Inferior parietal cortex (tissue), 1 donor: Measurements from ENCODE around the gene TBCB.
"Not testable (repeated sequence)": the region's sequence is repeated elsewhere in the genome, so short reads cannot be mapped to it uniquely, and the experiment has no call there.

Experiments used
- DNase-seq: peaks from one replicate; pipeline ENCODE4 v3.0.0-alpha.2; 2016; ENCODE audit errors: extremely low spot score

The TBCB gene

DNA sequence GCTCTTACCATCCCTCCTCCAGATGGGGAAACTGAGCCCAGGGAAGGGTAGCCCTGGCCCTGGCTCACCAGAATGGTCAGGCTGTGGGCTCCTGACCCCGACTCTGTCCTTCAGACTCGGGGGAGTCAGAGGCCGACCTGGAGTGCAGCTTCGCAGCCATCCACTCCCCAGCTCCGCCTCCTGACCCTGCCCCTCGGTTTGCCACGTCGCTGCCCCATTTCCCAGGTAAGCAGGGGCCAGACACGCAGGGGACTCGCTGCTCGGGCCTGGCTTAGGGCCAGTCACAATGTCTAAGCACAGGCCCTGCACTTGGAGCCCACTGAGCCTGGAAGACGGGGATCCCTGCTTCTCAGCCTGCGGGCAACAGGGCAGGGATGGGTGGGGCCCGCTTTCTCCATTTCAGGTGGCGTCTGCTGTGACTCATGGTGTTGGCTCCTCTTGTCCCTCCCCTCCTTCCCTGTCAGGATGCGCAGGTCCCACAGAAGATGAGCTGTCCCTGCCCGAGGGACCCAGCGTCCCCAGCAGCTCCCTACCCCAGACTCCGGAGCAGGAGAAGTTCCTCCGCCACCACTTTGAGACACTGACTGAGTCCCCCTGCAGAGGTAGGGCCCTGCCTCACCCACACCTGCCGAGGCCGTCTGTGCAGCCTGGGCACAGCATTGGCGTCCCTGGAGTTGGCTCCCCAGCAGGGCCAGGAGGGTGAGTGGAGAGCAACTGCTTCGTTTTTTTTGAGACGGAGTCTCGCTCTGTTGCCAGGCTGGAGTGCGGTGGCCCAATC lies 13.5 kb upstream of the TBCB start:
- no peak for DNase-seq

DNA sequence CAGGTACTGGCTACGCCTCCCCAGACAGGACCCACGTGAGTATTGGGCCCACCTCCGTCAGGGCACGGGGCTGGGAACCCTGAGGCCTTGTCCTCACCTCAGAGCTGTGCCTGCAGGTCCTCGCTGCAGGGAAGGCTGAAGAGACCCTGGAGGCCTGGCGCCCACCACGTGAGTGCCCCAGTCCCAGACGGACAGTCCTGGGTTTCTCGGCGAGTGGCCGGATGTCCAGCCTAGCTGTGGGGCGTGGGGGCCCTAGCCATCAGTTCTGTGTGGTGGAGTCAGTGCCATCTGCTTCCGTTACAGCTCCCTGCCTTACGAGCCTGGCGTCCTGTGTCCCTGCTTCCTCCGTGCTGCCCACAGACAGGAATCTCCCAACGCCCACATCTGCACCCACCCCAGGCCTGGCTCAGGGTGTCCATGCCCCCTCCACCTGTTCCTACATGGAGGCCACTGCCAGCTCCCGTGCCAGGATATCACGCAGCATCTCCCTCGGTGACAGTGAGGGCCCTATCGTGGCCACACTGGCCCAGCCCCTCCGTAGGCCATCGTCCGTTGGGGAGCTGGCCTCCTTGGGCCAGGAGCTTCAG lies 12.1 kb upstream of the TBCB start:
- no peak for DNase-seq

DNA sequence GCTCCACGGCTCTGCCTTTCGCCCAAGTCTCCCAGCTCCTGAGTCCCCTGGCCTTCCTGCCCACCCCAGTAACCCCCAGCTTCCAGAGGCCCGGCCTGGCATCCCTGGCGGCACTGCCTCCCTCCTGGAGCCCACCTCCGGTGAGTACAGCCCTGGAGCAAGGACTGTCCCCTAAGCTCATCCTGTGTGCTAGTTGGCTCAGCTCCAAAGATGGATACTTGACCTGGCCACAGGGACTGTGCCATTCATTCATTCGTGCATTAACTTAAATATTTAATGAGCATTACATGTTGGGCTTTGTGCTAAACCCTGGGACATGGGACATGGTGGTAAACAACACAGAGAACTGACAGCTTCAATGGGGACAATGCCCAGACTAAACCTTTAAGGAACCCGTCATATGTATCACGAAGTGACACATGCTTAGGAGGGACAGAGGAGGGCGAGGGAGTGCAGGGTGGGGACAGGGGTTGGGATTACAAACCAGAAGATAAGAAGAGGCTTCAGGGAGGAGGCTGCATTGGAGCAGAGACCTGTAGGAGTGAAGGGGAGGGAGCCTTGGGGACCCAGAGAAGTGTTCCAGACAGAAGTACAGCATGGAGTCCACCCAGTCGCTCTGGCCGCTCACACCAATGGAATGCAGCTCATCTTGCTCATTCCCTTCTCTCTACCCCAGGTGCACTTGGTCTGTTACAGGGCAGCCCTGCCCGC lies 11.3 kb upstream of the TBCB start:
- no peak for DNase-seq

DNA sequence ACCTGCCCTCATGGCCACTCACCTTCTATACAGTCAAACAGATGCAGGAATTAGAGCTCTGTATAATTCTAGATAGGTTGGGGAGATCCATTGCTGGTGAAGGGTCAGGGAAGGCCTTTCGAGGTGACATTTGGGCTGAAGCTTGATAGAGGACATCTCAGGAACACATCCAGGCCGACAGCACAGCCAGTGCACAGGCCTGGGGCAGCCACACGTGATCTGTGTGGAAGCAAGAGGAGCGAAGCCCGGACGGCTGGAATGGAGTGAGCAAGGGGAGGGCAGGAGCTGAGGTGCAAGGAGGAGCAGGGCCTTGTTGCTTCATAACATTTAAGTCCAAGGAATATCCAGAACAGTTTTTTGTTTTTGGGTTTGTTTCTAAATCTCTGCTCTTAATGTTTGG lies 8.8 kb upstream of the TBCB start:
- DNase-seq: no peak

DNA sequence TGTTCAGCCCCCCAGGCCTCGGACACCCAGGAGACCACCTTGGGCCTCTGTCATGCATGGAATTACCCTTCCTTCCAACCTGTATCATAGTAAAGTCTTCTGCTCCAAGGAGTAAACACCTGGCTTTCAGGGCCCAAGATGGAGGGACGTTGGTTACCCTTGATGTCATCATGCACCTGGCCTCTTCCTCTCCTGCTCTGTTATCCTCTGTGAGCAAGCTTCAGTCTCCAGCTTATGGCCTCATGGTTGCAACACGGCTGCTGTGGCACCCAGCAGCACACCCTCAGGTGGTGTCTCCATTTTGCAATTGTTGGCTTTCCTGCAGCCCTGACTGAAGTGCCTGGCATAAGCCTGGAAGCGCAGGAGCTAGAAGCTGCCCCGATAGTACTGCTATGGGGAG lies 8.3 kb upstream of the TBCB start:
- DNase-seq: no peak

DNA sequence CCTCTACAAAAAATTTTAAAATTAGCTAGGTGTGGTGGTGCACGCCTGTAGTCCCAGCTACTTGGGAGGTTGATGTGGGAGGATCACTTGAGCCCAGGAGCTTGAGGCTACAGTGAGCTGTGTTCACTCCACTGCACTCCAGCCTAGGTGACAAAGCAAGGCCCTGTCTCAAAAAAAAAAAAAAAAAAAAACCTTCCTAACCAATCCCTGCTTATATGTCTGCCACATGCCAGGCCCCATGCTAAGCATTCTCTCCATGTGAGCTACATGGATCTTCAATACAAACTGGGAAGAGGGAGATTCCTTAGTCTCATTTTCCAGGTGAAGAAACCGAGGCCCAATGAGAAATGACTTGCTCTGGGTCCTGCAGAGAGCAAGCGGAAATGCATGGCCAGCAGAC lies 6.6 kb upstream of the TBCB start:
- DNase-seq: no peak

DNA sequence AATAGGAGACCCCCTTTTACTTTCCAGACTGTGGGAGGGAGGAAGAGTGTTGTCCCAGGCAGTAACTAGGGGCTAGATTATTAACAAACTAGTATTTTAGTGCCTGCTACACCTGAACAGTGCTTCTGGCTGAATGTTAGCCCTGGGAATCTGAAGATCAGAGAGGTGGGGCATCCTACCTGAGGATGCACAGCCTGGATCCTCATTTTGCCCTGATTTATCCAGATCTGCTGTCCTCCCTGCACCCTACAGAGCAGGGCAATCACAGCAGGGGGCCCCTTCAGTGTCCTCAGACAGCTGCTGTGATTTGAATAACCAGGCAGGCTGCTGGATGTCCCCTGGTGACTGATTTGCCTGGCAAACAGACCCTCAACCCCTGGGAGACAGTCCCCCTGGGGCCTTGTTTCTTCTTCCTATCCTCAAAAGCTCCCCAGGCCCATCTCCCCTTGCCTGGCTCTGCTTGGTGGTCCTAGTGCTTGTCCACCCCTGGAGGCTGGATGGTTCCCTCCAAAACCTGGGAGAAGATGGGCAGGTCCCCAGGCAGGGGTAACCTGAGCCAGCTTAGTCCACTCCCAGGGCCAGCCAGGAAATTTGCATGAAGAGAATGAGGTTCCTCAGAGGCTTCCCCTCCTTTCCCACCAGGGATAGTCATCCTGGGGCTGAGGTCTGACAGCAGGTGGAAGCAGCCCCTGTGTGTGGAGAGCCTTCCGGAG lies 4.6 kb upstream of the TBCB start, which contains the start of gene OVOL3:
Gene OVOL3, plus strand, starts transcription at position 657 of the 713 bp plus-strand sequence. CDS start 60 bp downstream, outside the sequence.
- DNase-seq: no peak

DNA sequence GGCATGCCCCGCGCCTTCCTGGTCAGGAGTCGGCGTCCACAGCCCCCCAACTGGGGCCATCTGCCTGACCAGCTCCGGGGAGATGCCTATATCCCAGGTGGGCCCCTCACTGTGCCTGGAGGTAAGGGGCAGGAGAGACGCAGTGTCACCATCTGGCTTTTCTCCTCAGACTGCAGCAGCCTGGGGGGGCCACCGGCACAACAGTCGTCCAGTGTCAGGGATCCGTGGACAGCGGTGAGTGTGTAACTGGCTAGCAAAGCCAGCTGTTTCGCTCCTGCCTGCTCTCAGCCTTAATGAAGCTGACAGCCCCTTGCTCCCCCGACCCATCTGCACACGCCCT lies 4.1 kb upstream of the TBCB start:
- DNase-seq: no peak

DNA sequence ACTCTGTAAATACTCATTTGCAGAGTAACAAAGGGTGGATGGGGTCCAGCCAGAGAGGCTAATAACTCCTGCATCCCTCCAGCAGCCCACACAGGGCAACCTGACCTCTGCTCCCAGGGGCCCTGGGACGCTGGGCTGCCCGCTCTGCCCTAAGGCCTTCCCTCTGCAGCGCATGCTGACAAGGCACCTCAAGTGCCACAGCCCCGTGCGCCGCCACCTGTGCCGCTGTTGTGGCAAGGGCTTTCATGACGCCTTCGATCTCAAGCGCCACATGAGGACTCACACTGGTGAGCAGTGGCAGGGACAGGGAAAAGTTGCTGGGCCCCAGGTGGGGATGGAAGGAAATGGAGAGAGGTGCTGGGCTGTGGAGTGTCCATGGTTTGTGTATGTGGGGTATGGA lies 2.6 kb upstream of the TBCB start:
- no peak for DNase-seq

DNA sequence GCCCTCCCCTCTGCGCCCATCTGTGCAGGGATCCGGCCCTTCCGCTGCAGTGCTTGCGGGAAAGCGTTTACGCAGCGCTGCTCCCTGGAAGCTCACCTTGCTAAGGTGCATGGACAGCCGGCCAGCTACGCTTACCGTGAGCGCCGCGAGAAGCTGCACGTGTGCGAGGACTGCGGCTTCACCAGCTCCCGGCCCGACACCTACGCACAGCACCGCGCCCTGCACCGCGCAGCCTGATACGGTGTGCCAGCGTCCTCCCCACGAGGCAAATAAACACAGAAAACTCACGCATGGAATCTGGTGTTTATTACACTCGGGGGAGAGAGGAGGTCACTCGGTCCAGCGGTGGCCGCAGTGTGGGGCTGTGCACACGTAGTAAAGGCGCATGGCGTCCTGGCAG lies 1.8 kb upstream of the TBCB start:
- DNase-seq: no peak

DNA sequence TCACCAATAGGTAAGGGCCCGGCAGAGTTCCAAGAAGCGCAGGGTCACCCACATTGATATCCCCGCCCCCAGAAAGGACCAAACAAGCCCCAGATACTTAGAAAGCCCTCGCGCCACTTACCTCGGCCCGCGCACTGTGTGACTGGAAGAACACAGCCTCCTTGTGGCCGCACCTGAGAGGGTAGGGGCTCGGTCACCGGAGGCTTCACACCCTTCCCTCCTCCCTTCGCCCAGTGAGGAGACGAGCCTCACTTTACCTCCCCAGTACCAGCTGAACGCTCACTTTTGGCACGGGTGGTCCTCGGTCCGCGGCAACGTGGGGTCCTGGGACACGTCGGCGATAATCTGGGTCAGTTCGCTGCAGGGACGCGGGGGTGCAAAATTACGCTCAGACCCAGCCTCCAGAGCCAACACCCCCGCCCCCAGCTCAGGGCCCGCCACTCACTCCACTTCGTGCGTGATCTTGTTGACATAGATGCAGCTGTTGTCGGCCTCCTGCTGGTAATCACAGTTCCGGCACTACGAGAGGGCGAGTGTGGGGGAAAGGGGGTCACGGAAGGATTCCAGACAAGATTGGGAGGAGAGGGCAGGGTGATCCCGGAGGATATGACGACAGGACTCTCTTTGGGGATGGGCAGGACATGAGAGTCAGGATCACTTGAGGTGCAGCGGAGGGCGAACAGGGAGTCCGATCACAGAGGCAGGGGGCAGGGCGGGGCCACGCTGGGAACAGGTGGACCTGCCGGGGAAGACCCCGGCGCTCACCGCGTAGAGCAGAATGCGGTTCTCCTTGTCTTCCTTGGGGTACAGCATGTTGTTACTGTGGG lies 1.2 kb upstream of the TBCB start:
- DNase-seq: no peak

DNA sequence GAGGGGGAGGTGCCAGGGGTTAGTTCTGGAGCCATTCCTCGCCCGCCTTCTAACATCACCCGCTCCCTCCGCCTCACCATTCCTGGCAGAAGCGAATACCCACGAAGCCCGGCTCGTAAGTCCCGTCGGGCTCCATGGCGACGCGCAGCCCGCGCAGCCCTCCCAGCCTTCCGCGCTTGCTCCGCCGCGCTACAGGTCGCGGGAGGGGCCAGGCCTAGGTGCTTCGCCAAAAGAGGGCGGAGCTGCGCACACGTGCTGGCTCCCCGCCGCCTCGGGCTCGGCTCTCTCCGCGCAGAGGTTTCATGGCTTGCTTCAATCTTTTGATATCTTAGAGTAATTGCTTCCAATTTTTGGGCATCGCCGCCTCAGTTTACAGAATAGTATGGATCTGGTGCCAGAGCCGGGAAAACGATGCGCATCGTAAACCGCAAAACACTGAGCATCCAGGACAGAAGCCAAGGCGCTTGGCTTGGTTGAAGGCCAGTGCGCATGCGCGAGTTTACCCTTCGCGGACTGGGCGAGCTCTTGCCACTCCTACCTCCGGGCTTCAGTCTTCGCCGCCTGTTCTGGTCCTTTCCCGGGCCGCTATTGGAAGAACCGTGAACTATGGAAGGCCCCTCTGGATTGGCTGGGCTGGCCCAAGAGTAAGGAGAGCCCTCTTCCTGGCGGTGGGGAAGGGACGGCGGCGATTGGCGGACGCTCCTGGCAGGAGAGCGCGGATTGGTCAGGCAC lies 381 bp upstream of the TBCB start, which contains the start of gene POLR2I:
Gene POLR2I, minus strand, starts transcription at position 155 of the 732 bp plus-strand sequence. Its CDS starts 19 bp downstream, at position 136.
- DNase-seq: peak; percentile 99

DNA sequence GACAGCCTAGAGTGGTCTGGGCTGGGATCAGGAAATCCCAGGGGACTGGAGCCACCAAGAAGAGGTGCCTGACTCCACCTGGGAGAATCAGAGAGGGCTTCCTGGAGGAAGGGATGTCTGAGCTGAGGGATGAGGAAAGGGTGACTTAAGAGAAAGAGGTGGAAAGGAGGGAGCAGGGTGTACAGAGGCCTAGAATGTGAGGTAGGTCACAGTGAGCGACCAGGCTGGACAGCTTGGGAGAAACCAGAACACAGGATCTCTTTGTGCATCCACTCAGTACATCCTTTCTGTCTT lies 1.0 kb downstream of the TBCB start:
- DNase-seq: no peak

DNA sequence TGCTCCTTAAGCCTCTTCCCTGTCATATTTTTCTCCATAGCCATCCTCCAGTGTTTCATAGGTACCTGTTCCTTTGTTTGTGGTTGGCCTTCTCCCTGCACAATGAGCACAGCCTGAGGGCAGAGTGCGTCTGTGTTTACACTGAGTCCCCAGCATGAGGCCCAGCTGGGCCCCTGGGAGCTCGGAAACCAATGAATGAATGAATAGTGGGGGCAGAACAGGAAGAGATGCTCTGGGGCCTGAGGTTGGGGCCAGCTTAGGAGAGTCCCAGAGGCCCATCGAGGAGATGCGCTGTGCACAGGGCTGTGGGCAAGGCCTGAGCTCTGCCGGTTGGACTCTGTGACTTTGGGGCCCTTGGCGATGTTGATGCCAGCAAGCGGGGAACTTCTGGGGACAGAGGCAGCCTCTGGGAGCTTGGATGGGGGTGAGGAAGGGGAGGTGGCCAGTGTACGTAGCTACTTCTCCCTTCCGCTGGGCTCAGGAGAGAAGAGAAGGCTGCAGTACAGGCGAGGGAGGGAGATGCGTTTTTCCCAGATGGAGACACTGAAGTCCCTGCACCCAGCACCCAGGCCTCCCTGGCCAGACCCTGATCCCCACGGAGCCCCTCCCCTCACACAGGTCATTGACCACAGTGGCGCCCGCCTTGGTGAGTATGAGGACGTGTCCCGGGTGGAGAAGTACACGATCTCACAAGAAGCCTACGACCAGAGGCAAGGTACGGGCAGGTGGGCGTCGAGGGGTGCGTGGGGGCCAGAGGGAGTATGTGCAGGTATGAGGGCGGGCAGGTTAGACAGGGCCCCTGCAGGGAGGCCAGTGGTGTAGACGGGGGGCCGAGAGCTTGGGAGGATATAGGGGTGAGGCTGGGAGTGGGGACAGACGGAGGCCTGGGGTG lies 5.1 kb downstream of the TBCB start:
- DNase-seq: no peak

DNA sequence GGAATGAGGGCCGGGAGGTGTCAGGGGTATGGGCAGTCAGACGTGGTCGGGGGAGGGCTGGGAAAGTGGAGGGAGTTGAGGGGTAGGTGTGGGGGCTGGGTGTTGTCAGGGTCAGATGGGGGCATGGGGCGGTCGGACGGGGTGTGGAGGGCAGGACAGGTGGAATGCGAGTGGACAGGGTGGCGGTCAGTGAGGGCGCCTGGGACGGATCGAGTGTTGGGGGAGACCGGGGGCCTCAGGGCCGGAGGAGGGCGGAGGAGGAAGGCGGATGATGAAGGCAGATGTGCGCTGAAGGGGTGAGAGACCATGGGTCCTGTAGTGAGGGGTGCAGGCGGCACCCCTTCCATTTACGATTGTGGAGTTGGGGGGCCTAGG lies 5.7 kb downstream of the TBCB start:
- DNase-seq: no peak

DNA sequence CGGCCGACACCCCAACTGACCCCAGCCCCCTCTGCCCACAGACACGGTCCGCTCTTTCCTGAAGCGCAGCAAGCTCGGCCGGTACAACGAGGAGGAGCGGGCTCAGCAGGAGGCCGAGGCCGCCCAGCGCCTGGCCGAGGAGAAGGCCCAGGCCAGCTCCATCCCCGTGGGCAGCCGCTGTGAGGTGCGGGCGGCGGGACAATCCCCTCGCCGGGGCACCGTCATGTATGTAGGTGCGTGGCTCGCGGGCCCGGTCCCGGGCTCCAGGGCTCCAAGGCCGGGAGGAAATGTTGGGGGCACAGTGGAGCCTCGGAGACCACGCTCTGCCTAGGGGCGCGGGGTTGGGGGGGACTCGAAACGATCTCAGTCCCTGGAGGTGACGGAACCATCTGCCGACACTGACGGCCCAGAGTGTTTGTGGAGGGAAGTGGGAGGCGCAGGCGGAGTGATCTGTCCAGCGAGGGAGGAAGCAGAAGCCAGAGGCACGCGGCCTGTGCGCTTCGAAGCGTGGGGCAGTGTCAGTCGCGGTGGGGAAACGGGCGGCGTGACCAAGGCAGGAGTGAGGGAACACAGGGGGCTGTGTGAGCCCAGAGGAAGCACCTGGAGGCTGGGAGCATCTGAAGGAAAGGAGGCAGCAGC lies 6.3 kb downstream of the TBCB start:
- no peak for DNase-seq

DNA sequence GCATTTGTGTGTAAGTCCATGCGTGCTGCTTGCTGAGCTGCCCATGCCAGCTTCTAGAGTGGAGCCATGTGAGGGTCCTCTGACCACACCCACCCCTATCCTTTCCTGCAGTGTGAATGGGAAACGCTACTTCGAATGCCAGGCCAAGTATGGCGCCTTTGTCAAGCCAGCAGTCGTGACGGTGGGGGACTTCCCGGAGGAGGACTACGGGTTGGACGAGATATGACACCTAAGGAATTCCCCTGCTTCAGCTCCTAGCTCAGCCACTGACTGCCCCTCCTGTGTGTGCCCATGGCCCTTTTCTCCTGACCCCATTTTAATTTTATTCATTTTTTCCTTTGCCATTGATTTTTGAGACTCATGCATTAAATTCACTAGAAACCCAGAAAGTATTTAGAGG lies 10.3 kb downstream of the TBCB start:
- no peak for DNase-seq

DNA sequence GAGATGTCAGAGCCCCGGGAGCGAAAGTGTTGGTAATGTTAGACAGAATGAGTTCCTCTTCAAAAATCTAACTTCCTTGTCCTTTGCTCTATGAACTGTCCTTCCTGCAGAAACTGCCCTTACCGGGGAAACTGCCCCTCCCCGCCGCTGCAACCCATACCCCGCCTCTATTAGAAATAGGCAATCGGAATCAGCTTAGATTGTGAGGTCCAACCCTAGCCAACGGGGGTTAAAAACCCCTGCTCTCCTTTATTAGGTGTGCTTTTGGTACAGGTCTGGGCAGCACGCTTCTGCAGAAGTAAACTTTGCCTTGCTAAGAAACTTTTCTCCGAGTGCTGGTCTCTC lies 13.1 kb downstream of the TBCB start:
- DNase-seq: no peak

DNA sequence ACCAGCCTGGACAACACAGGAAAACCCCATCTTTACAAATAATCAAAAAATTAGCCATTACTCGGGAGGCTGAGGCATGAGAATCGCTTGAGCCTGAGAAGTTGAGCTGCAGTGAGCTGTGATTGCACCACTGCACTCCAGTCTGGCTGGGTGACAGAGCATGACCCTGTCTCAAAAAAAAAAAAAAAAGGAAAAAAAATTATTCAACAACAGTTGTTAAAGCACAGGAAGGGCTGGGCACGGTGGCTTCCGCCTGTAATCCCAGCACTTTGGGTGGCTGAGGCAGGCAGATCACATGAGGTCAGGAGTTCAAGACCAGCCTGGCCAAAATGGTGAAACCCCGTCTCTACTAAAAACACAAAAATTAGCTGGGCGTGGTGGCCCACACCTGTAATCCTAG lies 16.0 kb downstream of the TBCB start:
- not testable (repeated sequence) for DNase-seq

DNA sequence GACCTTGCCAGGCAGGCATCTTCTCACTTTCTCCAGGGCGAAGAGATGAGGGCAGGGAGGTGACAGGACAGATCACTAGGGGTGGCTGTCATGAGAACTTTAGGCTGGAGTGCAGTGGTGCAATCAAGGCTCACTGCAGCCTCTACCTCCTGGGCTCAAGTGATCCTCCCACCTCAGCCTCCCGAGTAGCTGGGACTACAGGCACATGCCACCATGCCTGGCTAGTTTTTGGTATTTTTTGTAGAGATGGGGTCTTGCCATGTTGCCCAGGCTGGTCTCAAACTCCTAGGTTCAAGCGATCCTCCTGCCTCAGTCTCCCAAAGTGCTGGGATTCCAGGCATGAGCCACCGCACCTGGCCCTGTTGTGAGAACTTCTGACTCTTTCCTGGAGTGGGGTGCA lies 19.6 kb downstream of the TBCB start:
- not testable (repeated sequence) for DNase-seq
